ENCODE measurements around the gene RFLNA. TPM values are rescaled to one million over a fixed set of nuclear protein-coding genes. Genes with fewer than 3 reads are reported as not detected.

RFLNA gene, protein sequence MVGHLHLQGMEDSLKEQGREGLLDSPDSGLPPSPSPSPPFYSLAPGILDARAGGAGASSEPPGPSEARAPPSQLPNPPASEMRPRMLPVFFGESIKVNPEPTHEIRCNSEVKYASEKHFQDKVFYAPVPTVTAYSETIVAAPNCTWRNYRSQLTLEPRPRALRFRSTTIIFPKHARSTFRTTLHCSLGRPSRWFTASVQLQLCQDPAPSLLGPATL
- 0.08 and 16.0 TPM in 2 replicates for total RNA-seq

DNA sequence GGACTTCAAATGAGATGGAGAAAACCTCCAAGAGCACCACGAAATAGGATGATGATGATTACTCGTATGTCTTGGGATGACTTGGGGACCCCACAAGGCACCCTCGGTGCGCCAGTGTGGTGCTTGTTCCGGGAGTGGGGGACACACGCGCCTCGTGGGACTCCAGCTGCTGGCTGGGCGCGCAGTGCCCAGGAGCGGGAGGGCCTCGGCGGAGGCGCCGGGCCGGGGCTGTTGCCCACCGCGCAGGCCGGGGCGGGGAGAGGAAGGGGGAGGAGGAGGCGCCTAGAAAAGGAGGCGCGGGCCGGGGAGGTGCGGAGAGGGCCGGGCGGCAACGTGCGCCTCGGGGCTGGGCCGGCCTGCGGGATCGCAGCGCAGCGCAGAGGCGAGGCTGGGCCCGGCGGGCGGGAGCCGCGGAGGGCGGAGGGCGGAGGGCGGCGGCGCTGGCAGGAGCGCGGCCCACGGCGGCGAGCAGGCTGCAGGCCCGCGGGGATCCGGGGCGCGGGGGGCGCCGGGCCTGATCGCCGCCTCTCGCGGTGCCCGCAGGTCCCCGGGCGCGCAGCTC is at the start of gene RFLNA:
RFLNA (plus strand) TSS at position 314 of the 562 bp plus-strand sequence. CDS start 337 bp downstream, outside the sequence.

